Measurements from ENCODE around the gene PIM1.
A peak's percentile ranks its signal among the peaks of the same experiment; 100 is the strongest.

The PIM1 gene

DNA sequence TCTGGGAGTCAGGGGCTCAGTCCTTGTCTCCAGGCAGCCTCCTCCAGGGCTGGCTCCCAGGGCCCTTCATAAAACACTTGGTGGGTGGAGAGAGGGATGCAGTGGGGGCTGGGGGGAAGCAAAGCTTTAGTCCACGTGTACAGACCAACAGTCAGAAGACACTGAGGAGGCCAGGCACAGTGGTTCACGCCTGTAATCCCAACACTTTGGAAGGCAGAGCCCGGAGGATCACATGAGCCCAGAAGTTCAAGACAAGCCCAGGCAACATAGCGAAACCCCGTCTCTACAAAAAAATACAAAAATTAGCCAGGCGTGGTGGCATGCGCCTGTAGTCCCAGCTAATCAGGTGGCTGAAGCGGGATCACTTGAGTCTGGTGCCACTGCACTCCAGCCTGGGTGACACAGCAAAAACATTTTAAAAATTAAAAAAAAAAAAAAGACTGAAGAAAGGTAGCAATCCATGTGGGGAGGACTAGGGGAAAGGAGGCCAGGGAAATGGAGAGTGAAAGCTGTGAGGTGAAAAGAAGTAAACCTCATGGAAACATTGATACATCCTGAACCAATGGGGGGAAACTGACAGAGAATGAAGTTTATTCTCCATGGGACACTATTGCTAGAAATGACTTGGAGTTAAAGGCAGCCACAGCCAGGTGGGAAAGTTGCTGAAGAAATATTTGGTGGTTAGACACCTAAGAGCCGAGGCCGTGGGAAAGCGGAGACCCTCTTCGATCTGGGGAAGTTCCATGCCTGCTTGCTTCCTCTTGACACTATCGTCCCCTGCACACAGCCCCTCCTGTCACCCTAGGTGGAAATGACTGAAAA is 35.4 kb downstream of the PIM1 start:
- no peak overlapping the region for H3K4me3 Mint-ChIP-seq
- CTCF ChIA-PET, result interaction anchor here (0.7 to 19.8 kb wide), 7 partner anchors 12 to 181 kb away, joined by 3 to 697 read pairs (median 31); partner anchors contain the start of gene PIM1
- no peak overlapping the region for H3K27ac Mint-ChIP-seq
- no peak for DNase-seq
- H3K9me3 Mint-ChIP-seq, result no peaks in the 10 kb centered on the region
- peaks cover 4% of the 10 kb centered on the region for H3K36me3 Mint-ChIP-seq
- peaks cover 83% of the 10 kb centered on the region for H3K4me1 Mint-ChIP-seq
- no peaks in the 10 kb centered on the region for H3K27me3 Mint-ChIP-seq

DNA sequence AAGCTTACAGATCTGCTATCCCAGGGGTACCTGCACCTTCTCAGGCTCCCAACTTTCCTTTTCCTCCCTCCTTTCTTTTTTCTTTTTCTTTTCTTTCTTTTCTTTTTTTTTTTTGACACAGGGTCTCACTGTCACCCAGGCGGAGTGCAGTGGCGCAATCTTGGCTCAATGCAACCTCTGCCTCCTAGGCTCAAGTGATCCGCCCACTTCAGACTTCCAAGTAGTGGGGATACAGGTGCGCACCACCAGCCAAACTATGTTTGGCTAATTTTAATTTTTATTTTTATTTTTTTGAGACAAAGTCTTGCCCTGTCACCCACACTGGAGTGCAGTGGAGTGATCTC is 36.0 kb downstream of the PIM1 start:
- Mint-ChIP-seq H3K36me3 (peaks cover 4% of the 10 kb centered on the region), H3K27me3 (no peaks in the 10 kb centered on the region), H3K9me3 (no peaks in the 10 kb centered on the region), H3K4me1 (peaks cover 85% of the 10 kb centered on the region), H3K27ac (no peak overlapping the region), H3K4me3 (no peak overlapping the region)
- CTCF ChIA-PET, result interaction anchor here (2.0 to 19.8 kb wide), 5 partner anchors 13 to 181 kb away, joined by 7 to 697 read pairs (median 196); partner anchors contain the start of gene PIM1
- DNase-seq, result no peak

DNA sequence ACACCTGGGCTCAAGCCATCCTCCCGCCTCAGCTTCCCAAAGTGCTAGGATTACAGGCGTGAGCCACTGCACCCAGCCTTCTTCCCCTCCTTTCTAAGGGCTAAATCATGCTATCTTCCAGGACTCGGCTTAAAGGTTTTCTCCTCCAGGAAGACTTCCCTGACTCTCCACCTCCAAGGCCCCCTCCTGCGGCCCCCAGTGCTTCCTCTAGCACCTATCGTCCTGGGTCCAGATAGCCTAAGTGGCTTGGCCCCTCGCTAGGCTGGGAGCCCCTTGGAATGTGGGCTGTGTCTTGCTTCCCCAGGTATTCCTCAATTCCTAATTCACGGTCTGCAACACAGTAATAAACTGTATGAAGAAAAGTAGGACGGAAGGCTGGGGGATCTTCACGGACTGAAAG is 36.7 kb downstream of the PIM1 start:
- no peaks in the 10 kb centered on the region for H3K9me3 Mint-ChIP-seq
- no peak overlapping the region for H3K4me3 Mint-ChIP-seq
- no peak overlapping the region for H3K27ac Mint-ChIP-seq
- no peak for DNase-seq
- peaks cover 4% of the 10 kb centered on the region for H3K36me3 Mint-ChIP-seq
- H3K4me1 Mint-ChIP-seq, result peaks cover 82% of the 10 kb centered on the region
- no peaks in the 10 kb centered on the region for H3K27me3 Mint-ChIP-seq
- CTCF ChIA-PET, result interaction anchor here (3.8 to 19.8 kb wide), 5 partner anchors 8 to 182 kb away, joined by 22 to 697 read pairs (median 196); partner anchors contain the start of gene PIM1

DNA sequence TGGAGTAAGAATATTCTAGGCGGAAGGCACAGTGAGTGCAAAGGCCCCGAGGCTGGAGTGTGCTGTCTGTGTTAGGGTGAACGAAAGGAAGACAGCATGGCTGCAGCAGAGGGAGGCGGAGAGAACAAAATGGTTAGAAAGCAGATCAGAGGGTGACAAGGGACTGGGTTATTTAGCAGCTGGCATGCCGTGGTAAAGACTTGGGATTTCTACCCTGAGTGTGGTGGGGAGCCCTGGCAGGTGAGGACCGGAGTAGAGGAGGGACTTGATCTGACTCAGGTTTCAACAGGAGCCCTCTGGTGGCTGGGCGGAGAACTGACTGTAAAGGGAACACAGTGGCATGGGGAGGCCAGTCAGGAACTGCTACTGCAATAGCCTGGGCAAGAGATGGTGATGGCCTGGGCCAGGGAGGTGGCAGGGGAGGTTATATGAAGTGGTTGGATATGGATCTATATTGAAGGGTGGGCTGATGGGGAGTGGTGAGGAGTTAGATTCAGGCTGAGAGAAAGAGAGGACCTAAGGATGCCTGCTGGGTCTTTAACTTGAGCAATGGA is 38.0 kb downstream of the PIM1 start:
- Mint-ChIP-seq H3K9me3 (no peaks in the 10 kb centered on the region), H3K36me3 (peaks cover 4% of the 10 kb centered on the region), H3K27me3 (no peaks in the 10 kb centered on the region), H3K27ac (peak overlapping the region; percentile 89), H3K4me3 (peak overlapping the region; percentile 46), H3K4me1 (peaks cover 73% of the 10 kb centered on the region)
- CTCF ChIA-PET, result interaction anchor here (1.5 to 19.8 kb wide), 8 partner anchors 10 to 183 kb away, joined by 3 to 697 read pairs (median 32); partner anchors contain the start of gene PIM1
- peak; percentile 95 for DNase-seq

DNA sequence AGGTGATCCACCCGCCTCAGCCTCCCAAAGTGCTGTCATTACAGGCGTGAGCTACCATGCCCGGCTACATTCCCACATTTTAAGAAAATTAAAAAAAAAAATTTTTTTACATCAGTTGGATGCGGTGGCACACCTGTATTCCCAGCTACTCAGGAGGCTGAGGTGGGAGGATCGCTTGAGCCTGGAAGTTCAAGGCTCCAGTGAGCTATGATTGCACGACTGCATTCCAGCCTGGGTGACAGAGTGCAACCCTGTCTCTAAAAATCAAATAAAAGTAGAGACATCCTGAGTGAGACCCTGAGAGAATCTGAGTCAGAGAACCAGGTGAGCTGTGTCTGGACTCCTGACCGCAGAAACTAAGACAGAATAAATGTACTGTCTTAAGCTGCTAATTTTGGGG is 38.8 kb downstream of the PIM1 start:
- Mint-ChIP-seq H3K27me3 (no peaks in the 10 kb centered on the region), H3K4me1 (peaks cover 65% of the 10 kb centered on the region), H3K4me3 (no peak overlapping the region), H3K27ac (peak overlapping the region; percentile 95), H3K36me3 (peaks cover 4% of the 10 kb centered on the region), H3K9me3 (no peaks in the 10 kb centered on the region)
- DNase-seq, result no peak
- CTCF ChIA-PET, result interaction anchor here (1.2 to 19.8 kb wide), 13 partner anchors 11 to 323 kb away, joined by 3 to 697 read pairs (median 18); partner anchors contain the start of gene PIM1

DNA sequence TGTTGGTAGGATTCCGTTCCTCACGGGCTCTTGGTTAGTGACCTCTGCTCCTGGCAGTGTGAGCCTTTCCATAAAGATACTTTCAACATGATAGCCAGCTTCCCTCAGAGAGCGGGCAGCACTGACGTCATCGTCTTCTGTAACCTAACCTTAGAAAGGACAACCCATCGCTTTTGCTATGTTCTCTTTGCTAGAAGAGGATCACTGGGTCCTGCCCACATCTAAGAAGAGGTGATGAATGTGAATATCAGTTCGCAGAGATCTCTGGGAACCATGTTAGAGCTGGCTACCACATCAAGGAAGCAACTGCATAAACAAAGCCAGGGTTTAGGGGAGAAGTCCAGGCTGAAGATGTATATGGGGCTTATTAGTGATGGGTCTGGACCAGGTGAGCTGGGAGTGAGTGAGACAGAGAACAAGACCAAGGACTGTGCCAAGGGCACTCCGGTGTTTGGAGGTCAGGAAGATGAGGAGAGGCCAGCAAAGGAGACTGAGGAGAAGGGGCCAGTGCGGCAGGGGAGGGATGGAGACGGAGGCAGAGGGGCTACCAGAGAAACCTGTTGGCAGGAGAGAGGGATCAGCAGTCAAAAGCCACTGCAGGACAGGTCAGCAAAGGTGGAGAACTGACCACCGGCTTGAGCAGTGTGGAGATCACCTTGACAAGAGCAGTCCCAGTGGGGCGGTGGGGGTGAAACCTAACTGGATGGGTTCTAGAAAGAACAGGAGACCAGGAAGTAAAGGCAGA is 39.7 kb downstream of the PIM1 start:
- Mint-ChIP-seq H3K9me3 (no peaks in the 10 kb centered on the region), H3K27ac (peak overlapping the region; percentile 95), H3K27me3 (no peaks in the 10 kb centered on the region), H3K36me3 (peaks cover 4% of the 10 kb centered on the region), H3K4me3 (peak overlapping the region; percentile 58), H3K4me1 (peaks cover 58% of the 10 kb centered on the region)
- CTCF ChIA-PET, result interaction anchor here (0.6 to 19.8 kb wide), 23 partner anchors 9 to 324 kb away, joined by 3 to 697 read pairs (median 4); partner anchors contain the start of genes MTCH1 and PIM1
- peak; percentile 80 for DNase-seq

DNA sequence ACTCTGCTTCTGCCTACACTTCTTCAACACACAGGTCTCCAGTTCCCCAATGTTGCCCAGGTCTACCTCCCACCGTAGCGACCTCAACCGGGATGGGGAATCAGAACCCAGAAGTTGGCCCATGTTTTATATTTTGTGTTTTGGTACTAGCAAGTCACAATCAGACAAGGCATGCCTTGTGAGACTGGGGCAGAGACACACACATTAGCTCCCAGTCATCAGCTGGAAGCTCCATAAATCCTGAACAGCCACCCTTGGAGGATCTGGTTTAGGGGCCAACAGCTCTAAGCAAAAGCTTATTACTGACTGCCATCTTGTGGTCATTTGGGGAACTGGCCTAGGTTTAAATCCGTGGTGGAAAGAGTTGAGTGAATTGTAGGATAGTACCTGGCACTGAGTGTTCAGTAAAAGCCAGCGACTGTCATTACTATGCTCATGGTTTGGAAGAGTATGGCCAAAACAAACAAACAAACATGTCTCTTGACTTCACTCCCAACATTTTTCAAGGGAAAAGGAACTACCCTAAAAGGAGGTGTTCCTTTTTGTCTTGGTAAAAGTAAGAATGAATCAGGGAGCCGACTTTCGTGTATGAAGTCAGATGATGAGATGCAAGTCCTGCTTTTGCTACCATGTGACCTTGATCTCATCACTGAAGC is 40.5 kb downstream of the PIM1 start:
- Mint-ChIP-seq H3K27ac (peak overlapping the region; percentile 95), H3K4me1 (peaks cover 54% of the 10 kb centered on the region), H3K4me3 (peak overlapping the region; percentile 58), H3K27me3 (no peaks in the 10 kb centered on the region), H3K36me3 (peaks cover 4% of the 10 kb centered on the region), H3K9me3 (no peaks in the 10 kb centered on the region)
- peak; percentile 88 for DNase-seq
- CTCF ChIA-PET, result interaction anchor here (0.6 to 19.8 kb wide), 16 partner anchors 10 to 225 kb away, joined by 3 to 697 read pairs (median 5); partner anchors contain the start of genes MTCH1, PIM1, TBC1D22B and TMEM217

DNA sequence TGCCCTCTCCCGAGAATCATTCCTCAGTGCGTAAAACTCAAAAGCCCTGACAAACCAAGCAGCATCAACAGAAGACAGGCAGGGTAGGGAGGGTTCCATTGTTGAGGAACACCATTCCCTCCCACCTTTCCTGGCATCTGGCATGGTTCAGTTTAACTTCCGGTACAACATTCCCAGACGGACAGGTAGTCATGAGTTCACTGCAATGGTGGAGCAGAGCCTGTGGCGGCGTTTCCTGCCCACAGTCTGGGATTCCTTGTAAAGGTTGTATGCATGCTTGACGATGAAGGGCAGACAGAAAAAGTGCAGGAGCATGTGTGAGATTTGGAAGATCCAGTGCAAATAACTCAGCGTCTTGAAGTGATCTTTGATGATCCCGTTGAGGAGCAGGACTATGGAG is 42.3 kb downstream of the PIM1 start:
- Mint-ChIP-seq H3K4me3 (no peak overlapping the region), H3K36me3 (peaks cover 4% of the 10 kb centered on the region), H3K27ac (no peak overlapping the region), H3K27me3 (no peaks in the 10 kb centered on the region), H3K9me3 (no peaks in the 10 kb centered on the region), H3K4me1 (peaks cover 39% of the 10 kb centered on the region)
- CTCF ChIA-PET, result interaction anchor here (0.7 to 19.8 kb wide), 6 partner anchors 9 to 446 kb away, joined by 3 to 697 read pairs (median 107); partner anchors contain the start of gene PIM1
- no peak for DNase-seq

DNA sequence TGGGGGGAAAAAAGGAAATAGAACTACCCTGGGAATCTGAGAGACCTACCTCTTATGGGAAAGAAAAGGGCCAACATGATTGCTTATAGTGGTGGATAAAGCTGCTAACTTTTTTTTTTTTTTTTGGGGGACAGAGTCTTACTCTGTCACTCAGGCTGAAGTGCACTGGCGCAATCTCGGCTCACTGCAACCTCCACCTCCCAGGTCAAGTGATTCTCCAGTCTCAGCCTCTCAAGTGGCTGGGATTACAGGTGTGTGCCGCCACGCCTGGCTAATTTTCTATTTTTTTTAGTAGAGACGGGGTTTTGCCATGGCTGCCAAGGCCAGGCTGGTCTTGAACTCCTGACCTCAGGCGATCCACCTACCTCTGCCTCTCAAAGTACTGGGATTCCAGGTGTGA is 48.1 kb downstream of the PIM1 start:
- peaks cover 3% of the 10 kb centered on the region for H3K36me3 Mint-ChIP-seq
- H3K4me3 Mint-ChIP-seq, result no peak overlapping the region
- H3K27ac Mint-ChIP-seq, result no peak overlapping the region
- peaks cover 32% of the 10 kb centered on the region for H3K4me1 Mint-ChIP-seq
- H3K9me3 Mint-ChIP-seq, result no peaks in the 10 kb centered on the region
- CTCF ChIA-PET, result interaction anchor here (0.7 to 19.8 kb wide), 2 partner anchors 30 to 193 kb away, joined by 3 to 697 read pairs; no protein-coding TSS in a partner anchor
- DNase-seq, result no peak
- no peaks in the 10 kb centered on the region for H3K27me3 Mint-ChIP-seq

DNA sequence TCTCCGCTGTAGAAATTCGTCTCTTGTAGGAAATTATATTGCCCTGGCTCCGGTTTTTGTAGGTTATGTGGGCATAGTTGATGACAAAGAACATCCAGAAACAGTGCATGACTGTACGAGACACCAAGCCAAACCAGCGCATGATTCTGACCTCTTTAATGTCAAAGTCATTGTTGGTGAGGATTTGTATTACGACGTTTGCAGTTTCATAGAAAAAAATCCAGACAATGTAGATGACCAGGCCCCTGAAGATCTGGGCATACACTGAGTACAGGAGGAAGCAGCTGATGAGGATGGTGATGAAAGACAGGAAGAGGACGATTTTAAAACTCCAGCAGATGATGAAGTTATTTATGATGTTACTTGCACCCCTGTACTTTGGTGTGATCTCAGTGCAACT is 48.6 kb downstream of the PIM1 start:
- H3K27ac Mint-ChIP-seq, result no peak overlapping the region
- H3K27me3 Mint-ChIP-seq, result no peaks in the 10 kb centered on the region
- no peaks in the 10 kb centered on the region for H3K9me3 Mint-ChIP-seq
- no peak for DNase-seq
- CTCF ChIA-PET, result interaction anchor here (1.0 kb wide), 1 partner anchor 453 kb away, joined by 3 read pairs; no protein-coding TSS in a partner anchor
- H3K4me1 Mint-ChIP-seq, result peaks cover 33% of the 10 kb centered on the region
- peaks cover 3% of the 10 kb centered on the region for H3K36me3 Mint-ChIP-seq
- no peak overlapping the region for H3K4me3 Mint-ChIP-seq

DNA sequence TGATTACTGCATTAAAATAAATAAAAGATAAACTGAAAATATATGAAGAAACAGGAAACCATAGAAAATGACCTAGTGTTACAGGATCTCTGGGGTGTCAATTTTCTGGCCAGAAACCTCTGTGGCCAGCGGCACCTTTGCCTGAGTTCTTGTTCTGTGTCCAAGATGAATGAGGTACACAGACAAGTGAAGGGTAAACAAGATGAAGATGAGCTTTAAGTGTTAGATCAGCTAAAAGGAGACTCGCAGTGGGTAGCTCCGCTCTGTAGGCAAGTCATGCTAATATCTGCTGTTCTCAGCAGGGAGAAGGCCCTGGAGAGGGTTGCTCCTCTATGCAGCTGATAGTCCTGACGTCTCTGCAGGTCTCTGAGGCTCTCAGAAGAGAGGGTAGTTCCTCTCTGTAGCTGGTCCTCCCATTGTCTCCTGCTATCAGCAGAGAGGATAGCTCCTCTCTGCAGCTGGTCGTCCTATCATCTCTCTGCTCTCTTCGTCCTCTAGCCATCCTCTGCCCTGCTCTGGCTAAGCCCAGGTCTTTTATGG is 51.7 kb downstream of the PIM1 start:
- peaks cover 31% of the 10 kb centered on the region for H3K4me1 Mint-ChIP-seq

DNA sequence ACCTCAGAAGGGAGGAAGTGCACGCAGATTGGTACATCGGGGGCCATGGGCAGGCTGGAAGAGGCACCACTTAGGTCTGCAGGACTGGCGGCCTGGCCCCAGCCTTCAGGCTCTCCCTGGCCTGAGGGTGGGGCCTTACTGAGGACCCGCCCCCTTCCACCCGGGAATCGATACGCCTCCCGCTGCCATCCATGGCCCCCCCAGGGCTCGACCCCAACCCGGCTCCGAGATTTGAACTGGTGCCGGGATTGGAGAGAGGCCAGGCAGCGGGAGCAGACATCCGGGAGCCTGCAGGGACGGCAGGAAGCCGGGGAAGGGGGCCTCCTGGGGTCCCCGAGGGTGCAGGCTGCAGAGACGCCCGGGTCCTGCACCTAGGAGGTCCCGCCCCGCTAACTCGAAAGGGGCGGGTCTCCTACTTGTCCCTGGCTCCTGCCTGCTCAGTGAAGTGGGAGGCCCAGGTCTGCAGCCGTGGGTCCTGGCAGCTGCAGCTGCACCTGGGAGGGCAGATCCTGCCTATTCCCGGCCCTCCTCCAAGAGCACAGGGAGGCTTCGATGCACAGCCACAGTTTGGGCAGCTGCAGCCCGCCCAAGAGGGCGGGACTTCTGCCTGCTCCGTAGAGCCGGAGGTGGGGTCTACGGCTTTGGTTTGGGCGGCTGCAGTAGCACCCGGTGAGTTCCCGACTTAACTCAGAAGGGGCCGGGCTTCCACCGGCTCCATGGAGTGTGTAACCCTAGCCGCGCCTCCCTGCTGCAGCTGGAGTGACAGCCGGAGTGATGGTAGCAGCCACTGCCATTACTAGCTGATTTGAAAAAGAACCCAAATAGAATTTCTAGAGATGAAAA is 52.4 kb downstream of the PIM1 start:
- H3K9me3 Mint-ChIP-seq, result no peaks in the 10 kb centered on the region
- peaks cover 31% of the 10 kb centered on the region for H3K4me1 Mint-ChIP-seq
- peak overlapping the region; percentile 76 for H3K4me3 Mint-ChIP-seq
- DNase-seq, result peak; percentile 88
- no peaks in the 10 kb centered on the region for H3K27me3 Mint-ChIP-seq
- H3K27ac Mint-ChIP-seq, result peak overlapping the region; percentile 77
- CTCF ChIA-PET, result interaction anchor here (0.7 to 4.7 kb wide), 12 partner anchors 10 to 205 kb away, joined by 3 to 18 read pairs (median 4); no protein-coding TSS in a partner anchor
- H3K36me3 Mint-ChIP-seq, result peaks cover 3% of the 10 kb centered on the region

More for the DNA sequence above, 51.7 kb downstream of the PIM1 start:
- no peaks in the 10 kb centered on the region for H3K27me3 Mint-ChIP-seq
- H3K4me3 Mint-ChIP-seq, result peak overlapping the region; percentile 76
- H3K9me3 Mint-ChIP-seq, result no peaks in the 10 kb centered on the region
- H3K27ac Mint-ChIP-seq, result peak overlapping the region; percentile 77
- H3K36me3 Mint-ChIP-seq, result peaks cover 3% of the 10 kb centered on the region
- DNase-seq, result no peak
- CTCF ChIA-PET, result interaction anchor here (0.9 to 4.7 kb wide), 7 partner anchors 9 to 203 kb away, joined by 3 to 18 read pairs (median 4); no protein-coding TSS in a partner anchor

Measured in activated naive CD4-positive, alpha-beta T cell treated with anti-CD3 and anti-CD28 coated beads, Interleukin-2, amount 10 ng/mL, durations not matched to agents 7 days and 5 days (primary cell).